ENCODE data around the gene MNDA. TPM values are rescaled to one million over a fixed set of nuclear protein-coding genes. Genes with fewer than 3 reads are reported as not detected.

MNDA gene
- total and polyA plus RNA-seq, 4 donors, result 3.7 to 16.6 (median 4.3) TPM

DNA sequence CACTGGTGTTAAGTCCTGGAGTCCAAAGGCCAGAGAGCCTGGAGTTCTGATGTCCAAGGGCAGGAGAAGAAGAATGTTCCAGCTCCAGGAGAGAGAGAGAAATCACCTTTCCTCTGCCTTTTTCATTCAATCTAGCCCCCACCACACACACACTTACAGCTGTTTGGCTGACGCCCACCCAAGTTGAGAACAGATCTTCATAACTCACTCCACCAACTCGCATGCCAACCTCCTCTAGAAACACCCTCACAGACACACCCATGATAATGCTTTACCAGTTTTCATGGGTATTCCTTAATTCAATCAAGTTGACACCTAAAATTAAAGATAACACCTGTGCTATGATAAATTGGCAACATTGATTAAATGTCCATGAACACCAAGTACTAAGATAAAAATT lies 42.0 kb downstream of the MNDA start:
- Histone ChIP-seq H3K4me1 (ENCODE audit: control insufficient read depth in 4 of 4, insufficient read depth in 4 of 4, low read length in 3 of 4) (no peaks in the 10 kb centered on the region), H3K4me3 (ENCODE audit: low read depth in 1 of 3, low read length in 3 of 3) (no peak overlapping the region), H3K9me3 (ENCODE audit: control insufficient read depth in 4 of 4, low read length in 3 of 4) (no peaks in the 10 kb centered on the region), H3K27me3 (ENCODE audit: control insufficient read depth in 4 of 4, insufficient read depth in 4 of 4, low read length in 3 of 4) (no peaks in the 10 kb centered on the region), H3K36me3 (ENCODE audit: control insufficient read depth in 4 of 4, insufficient read depth in 3 of 4, low read depth in 1 of 4, low read length in 3 of 4) (no peaks in the 10 kb centered on the region), H3K9ac (ENCODE audit: low read depth in 1 of 2, low read length in 2 of 2) (no peak overlapping the region), H3K27ac (ENCODE audit: low read depth in 1 of 2, low read length in 2 of 2) (no peak overlapping the region)
- 72% methylated on average over 2 of the region's 2 CpGs for WGBS
- no peak for TF ChIP-seq RAD21 (IDR thresholded peaks at IDR 0.05)
- TF ChIP-seq CTCF (IDR thresholded peaks at IDR 0.05; ENCODE audit: low read depth, low read length, missing input control), result no peak
- TF ChIP-seq, protein P1, sequence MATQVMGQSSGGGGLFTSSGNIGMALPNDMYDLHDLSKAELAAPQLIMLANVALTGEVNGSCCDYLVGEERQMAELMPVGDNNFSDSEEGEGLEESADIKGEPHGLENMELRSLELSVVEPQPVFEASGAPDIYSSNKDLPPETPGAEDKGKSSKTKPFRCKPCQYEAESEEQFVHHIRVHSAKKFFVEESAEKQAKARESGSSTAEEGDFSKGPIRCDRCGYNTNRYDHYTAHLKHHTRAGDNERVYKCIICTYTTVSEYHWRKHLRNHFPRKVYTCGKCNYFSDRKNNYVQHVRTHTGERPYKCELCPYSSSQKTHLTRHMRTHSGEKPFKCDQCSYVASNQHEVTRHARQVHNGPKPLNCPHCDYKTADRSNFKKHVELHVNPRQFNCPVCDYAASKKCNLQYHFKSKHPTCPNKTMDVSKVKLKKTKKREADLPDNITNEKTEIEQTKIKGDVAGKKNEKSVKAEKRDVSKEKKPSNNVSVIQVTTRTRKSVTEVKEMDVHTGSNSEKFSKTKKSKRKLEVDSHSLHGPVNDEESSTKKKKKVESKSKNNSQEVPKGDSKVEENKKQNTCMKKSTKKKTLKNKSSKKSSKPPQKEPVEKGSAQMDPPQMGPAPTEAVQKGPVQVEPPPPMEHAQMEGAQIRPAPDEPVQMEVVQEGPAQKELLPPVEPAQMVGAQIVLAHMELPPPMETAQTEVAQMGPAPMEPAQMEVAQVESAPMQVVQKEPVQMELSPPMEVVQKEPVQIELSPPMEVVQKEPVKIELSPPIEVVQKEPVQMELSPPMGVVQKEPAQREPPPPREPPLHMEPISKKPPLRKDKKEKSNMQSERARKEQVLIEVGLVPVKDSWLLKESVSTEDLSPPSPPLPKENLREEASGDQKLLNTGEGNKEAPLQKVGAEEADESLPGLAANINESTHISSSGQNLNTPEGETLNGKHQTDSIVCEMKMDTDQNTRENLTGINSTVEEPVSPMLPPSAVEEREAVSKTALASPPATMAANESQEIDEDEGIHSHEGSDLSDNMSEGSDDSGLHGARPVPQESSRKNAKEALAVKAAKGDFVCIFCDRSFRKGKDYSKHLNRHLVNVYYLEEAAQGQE (IDR thresholded peaks at IDR 0.05), result no peak
- TF ChIP-seq FOXA2 (IDR thresholded peaks at IDR 0.05), result no peak
- no peak for TF ChIP-seq SP1 (IDR thresholded peaks at IDR 0.05)
- TF ChIP-seq FOXA1 (IDR thresholded peaks at IDR 0.05), result no peak
- no peak for TF ChIP-seq TAF1 (conservative IDR thresholded peaks at IDR 0.05)
- no peak for DNase-seq (ENCODE audit: low spot score)

- H3K4me1 ChIP-seq (ENCODE audit: control insufficient read depth in 4 of 4, insufficient read depth in 4 of 4, low read length in 3 of 4), result no peaks in the 10 kb centered on the region
- no peaks in the 10 kb centered on the region for H3K36me3 ChIP-seq (ENCODE audit: control insufficient read depth in 4 of 4, insufficient read depth in 3 of 4, low read depth in 1 of 4, low read length in 3 of 4)
- no peaks in the 10 kb centered on the region for H3K27me3 ChIP-seq (ENCODE audit: control insufficient read depth in 4 of 4, insufficient read depth in 4 of 4, low read length in 3 of 4)
- no peak for TF ChIP-seq TAF1 (conservative IDR thresholded peaks at IDR 0.05)
- no peak overlapping the region for H3K9ac ChIP-seq (ENCODE audit: low read depth in 1 of 2, low read length in 2 of 2)
- H3K9me3 ChIP-seq (ENCODE audit: control insufficient read depth in 4 of 4, low read length in 3 of 4), result no peaks in the 10 kb centered on the region
- H3K4me3 ChIP-seq (ENCODE audit: low read depth in 1 of 3, low read length in 3 of 3), result no peak overlapping the region
- H3K27ac ChIP-seq (ENCODE audit: low read depth in 1 of 2, low read length in 2 of 2), result no peak overlapping the region
- DNase-seq (ENCODE audit: low spot score), result no peak
Observed at GRCh38 chr1:158893654-158894053, 62.5 kb downstream of the MNDA start.

GRCh38 chr1:158898722-158899121 lies 67.6 kb downstream of the MNDA start:
- Histone ChIP-seq H3K9ac (ENCODE audit: low read depth in 1 of 2, low read length in 2 of 2) (no peak overlapping the region), H3K36me3 (ENCODE audit: control insufficient read depth in 4 of 4, insufficient read depth in 3 of 4, low read depth in 1 of 4, low read length in 3 of 4) (no peaks in the 10 kb centered on the region), H3K9me3 (ENCODE audit: control insufficient read depth in 4 of 4, low read length in 3 of 4) (no peaks in the 10 kb centered on the region), H3K27ac (ENCODE audit: low read depth in 1 of 2, low read length in 2 of 2) (no peak overlapping the region), H3K27me3 (ENCODE audit: control insufficient read depth in 4 of 4, insufficient read depth in 4 of 4, low read length in 3 of 4) (no peaks in the 10 kb centered on the region), H3K4me3 (ENCODE audit: low read depth in 1 of 3, low read length in 3 of 3) (no peak overlapping the region), H3K4me1 (ENCODE audit: control insufficient read depth in 4 of 4, insufficient read depth in 4 of 4, low read length in 3 of 4) (no peaks in the 10 kb centered on the region)
- no CpG with 5 or more reads among the region's 2 CpGs for WGBS
- DNase-seq (ENCODE audit: low spot score), result no peak
- no peak for TF ChIP-seq FOXA1 (IDR thresholded peaks at IDR 0.05)
- TF ChIP-seq ZBTB33 (IDR thresholded peaks at IDR 0.05), result no peak
- TF ChIP-seq ATF3 (IDR thresholded peaks at IDR 0.05), result no peak
- TF ChIP-seq NR2F2 (IDR thresholded peaks at IDR 0.05), result no peak
- TF ChIP-seq FOXA2 (IDR thresholded peaks at IDR 0.05), result no peak
- TF ChIP-seq, protein P1 (IDR thresholded peaks at IDR 0.05), result no peak
- no peak for TF ChIP-seq JUND (IDR thresholded peaks at IDR 0.05)
- TF ChIP-seq TAF1 (conservative IDR thresholded peaks at IDR 0.05), result no peak
- no peak for TF ChIP-seq HNF4G (IDR thresholded peaks at IDR 0.05)
- no peak for TF ChIP-seq RXRA (IDR thresholded peaks at IDR 0.05)
- TF ChIP-seq MAX (IDR thresholded peaks at IDR 0.05), result no peak
- TF ChIP-seq EGR1 (IDR thresholded peaks at IDR 0.05; ENCODE audit: low read depth in 2 of 2), result no peak
- no peak for TF ChIP-seq SP1 (IDR thresholded peaks at IDR 0.05)
- TF ChIP-seq RAD21 (IDR thresholded peaks at IDR 0.05), result no peak
- no peak for TF ChIP-seq HNF4A (conservative IDR thresholded peaks at IDR 0.05)
- no peak for TF ChIP-seq GABPA (IDR thresholded peaks at IDR 0.05 in 1 of 2, conservative IDR thresholded peaks at IDR 0.05 in 1 of 2)
- no peak for TF ChIP-seq YY1 (IDR thresholded peaks at IDR 0.05)

All from liver (tissue), 9 donors.